ENCODE data around the gene UBE2F.

DNA sequence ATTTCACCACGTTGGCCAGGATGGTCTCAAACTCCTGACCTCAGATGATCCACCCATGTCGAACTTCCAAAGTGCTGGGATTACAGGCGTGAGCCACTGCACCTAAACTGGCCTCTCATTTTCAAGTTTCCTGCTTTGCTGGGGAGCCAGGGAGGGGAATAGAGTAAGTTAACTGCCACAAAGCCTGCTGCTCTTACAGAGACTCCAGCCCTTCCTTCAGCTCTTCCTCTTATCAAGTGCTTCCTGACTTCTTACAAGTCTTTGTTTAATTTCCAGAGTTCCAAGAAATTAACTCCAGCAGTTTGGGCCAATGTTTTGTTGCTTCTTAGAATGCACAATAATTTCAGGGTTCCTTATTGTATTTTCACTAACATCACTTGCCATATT, 24.3 kb upstream of the UBE2F start:
- no peak for TF ChIP-seq MAFK (IDR thresholded peaks at IDR 0.05; ENCODE audit: low read depth, low read length)
- TF ChIP-seq, protein P1, sequence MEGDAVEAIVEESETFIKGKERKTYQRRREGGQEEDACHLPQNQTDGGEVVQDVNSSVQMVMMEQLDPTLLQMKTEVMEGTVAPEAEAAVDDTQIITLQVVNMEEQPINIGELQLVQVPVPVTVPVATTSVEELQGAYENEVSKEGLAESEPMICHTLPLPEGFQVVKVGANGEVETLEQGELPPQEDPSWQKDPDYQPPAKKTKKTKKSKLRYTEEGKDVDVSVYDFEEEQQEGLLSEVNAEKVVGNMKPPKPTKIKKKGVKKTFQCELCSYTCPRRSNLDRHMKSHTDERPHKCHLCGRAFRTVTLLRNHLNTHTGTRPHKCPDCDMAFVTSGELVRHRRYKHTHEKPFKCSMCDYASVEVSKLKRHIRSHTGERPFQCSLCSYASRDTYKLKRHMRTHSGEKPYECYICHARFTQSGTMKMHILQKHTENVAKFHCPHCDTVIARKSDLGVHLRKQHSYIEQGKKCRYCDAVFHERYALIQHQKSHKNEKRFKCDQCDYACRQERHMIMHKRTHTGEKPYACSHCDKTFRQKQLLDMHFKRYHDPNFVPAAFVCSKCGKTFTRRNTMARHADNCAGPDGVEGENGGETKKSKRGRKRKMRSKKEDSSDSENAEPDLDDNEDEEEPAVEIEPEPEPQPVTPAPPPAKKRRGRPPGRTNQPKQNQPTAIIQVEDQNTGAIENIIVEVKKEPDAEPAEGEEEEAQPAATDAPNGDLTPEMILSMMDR (conservative IDR thresholded peaks at IDR 0.05; ENCODE audit: low read depth, low read length), result no peak
- no peak for TF ChIP-seq POLR2A (IDR thresholded peaks at IDR 0.05; ENCODE audit: low read depth, low read length)
- no peak for TF ChIP-seq RAD21 (IDR thresholded peaks at IDR 0.05; ENCODE audit: low read length)
- TF ChIP-seq FOS (IDR thresholded peaks at IDR 0.05; ENCODE audit: low read depth, low read length), result no peak
- no peak for TF ChIP-seq MXI1 (IDR thresholded peaks at IDR 0.05; ENCODE audit: borderline replicate concordance, low read depth, low read length)
